Stimulated activated effector memory CD8-positive, alpha-beta T cell treated with anti-CD3 and anti-CD28 coated beads, Interleukin-12 subunit alpha, Interleukin-12 subunit beta, amount 100 ng/mL, for 72 hours (primary cell): ENCODE measurements around the gene GALNT15.

Experiments
- ATAC-seq: fragments of 150-1000 bp; cut with Tn5 transposase; 2 replicates; pipeline ENCODE4 v1.10.0; 2021
- DNase-seq, 2 donors: peaks; one replicate each; pipeline ENCODE4 v3.0.0; 2021 to 2022; ENCODE audit warnings: low spot score in 2 of 2
- H3K27ac Mint-ChIP-seq: one replicate; pipeline ENCODE4 v1.8.0; 2022; ENCODE audit warnings: mild to moderate bottlenecking, mixed read lengths
- H3K36me3 Mint-ChIP-seq: one replicate; pipeline ENCODE4 v1.8.0; 2022; ENCODE audit warnings: mild to moderate bottlenecking, mixed read lengths
- H3K4me1 Mint-ChIP-seq: one replicate; pipeline ENCODE4 v1.8.0; 2022; ENCODE audit warnings: mixed read lengths
- H3K4me3 Mint-ChIP-seq: one replicate; pipeline ENCODE4 v1.8.0; 2022; ENCODE audit warnings: mild to moderate bottlenecking, mixed read lengths
- H3K9me3 Mint-ChIP-seq: one replicate; pipeline ENCODE4 v1.8.0; 2022; ENCODE audit warnings: mixed read lengths

Gene GALNT15, protein sequence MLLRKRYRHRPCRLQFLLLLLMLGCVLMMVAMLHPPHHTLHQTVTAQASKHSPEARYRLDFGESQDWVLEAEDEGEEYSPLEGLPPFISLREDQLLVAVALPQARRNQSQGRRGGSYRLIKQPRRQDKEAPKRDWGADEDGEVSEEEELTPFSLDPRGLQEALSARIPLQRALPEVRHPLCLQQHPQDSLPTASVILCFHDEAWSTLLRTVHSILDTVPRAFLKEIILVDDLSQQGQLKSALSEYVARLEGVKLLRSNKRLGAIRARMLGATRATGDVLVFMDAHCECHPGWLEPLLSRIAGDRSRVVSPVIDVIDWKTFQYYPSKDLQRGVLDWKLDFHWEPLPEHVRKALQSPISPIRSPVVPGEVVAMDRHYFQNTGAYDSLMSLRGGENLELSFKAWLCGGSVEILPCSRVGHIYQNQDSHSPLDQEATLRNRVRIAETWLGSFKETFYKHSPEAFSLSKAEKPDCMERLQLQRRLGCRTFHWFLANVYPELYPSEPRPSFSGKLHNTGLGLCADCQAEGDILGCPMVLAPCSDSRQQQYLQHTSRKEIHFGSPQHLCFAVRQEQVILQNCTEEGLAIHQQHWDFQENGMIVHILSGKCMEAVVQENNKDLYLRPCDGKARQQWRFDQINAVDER

DNA sequence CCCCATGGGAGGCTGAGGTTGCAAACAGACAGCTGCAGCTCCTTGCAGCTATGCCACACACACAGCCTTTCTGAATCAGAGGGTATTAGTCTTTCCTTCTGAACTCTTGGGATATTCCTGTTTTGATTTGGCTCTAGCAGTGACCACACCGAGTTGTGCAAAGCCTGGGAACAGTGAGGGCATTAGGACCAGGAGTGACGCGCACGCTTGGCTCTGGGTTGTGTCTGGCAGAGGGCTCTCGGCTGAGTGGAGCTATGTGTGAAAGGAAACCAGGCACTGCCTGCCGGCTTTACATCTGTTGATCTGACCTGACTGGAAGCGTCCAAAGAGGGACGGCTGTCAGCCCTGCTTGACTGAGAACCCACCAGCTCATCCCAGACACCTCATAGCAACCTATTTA lies at the start of gene GALNT15:
Gene GALNT15, plus strand, starts transcription at position 292 of the 400 bp plus-strand sequence. CDS start 472 bp downstream, outside the sequence.
- ATAC-seq: peak; percentile 17
- H3K9me3 Mint-ChIP-seq: no peaks in the 10 kb centered on the region
- no peaks in the 10 kb centered on the region for H3K36me3 Mint-ChIP-seq
- H3K27ac Mint-ChIP-seq: no peak within 1 kb of the TSS
- peaks cover 7% of the 10 kb centered on the region for H3K4me1 Mint-ChIP-seq
- H3K4me3 Mint-ChIP-seq: no peak within 1 kb of the TSS
- DNase-seq: no peak

DNA sequence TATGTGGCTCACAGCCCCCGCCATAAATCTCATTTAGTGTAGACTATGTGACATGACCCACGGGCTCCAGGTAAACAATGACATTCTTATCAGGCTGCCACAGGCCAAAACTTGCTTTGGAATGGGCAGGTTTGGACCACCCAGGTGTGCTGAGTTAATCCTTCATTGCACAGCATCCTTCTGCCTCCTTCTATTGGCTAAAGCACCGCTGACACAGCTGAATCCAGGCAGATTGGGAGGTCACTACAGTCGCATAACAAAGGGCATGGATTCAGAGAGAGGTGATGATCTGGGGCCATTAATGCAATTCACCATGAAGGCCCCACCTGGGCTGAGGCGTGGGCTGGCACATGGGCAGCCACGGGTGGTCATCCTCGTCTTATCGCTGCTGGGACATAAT lies 47.8 kb upstream of the GALNT15 start:
- Mint-ChIP-seq H3K9me3 (no peaks in the 10 kb centered on the region), H3K36me3 (no peaks in the 10 kb centered on the region), H3K27ac (no peak overlapping the region), H3K4me1 (no peaks in the 10 kb centered on the region), H3K4me3 (no peak overlapping the region)
- ATAC-seq (no peak), DNase-seq (no peak)

DNA sequence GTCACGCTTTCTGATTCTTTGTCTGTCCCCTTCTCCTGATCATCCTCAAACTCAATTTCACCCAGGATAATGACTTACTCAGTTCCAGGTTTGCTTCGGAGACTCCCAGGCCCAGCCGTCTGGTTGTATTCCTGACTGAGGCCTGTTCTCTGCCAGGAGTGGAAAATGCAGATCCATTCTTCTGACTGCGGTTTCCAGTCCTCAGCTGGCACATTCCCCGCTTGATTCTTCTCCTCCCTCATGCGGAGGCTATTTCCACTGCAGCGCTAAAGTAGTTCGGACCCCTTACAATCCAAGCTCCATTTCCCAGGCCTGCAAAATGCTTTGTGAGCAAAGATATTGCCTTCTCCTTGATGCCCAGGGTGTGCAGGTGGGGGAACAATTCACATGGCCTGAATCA lies 47.2 kb upstream of the GALNT15 start:
- no peaks in the 10 kb centered on the region for H3K4me1 Mint-ChIP-seq
- H3K9me3 Mint-ChIP-seq: no peaks in the 10 kb centered on the region
- ATAC-seq: no peak
- H3K27ac Mint-ChIP-seq: no peak overlapping the region
- no peaks in the 10 kb centered on the region for H3K36me3 Mint-ChIP-seq
- no peak for DNase-seq
- no peak overlapping the region for H3K4me3 Mint-ChIP-seq

DNA sequence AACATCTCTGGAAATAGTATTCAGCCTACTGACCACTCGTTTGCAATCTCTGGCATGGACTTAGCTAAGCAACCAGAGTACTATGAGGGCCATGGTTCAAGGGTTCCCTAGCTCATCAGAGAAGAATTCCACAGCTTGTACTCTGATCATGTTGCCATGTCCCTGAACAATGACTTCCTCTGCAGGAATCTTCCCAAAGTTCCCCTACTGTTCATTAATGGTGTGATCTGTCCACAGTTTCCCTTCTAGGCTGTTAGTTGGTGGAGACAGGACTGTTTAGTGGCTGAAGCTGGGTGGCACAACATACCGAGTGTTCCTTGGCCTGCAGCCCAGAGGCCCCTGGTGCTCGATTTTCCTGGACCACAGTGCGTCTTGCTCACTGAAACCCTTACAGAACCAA lies 44.4 kb upstream of the GALNT15 start:
- H3K4me3 Mint-ChIP-seq: no peak overlapping the region
- H3K4me1 Mint-ChIP-seq: no peaks in the 10 kb centered on the region
- no peaks in the 10 kb centered on the region for H3K36me3 Mint-ChIP-seq
- no peak for DNase-seq
- no peaks in the 10 kb centered on the region for H3K9me3 Mint-ChIP-seq
- no peak overlapping the region for H3K27ac Mint-ChIP-seq
- ATAC-seq: no peak

DNA sequence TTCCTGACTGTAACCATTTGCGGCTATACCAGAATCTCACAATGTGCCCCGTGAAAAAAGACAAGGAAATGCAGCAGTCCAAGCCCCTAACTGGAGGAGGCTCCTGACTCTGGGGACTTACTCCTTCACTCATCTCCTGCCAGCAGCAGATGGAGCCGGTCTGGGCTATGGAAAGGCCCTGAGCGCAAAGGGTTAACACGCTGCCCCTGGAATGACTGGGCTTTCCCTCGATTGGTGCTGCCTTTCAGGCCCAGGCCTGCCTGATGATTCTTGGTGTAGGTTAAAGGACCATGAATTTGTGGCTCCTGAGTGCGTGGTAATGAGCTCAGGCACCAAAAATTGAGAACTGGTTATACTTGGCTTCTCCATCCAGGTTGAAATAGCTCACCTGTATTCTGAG lies 42.3 kb upstream of the GALNT15 start:
- Mint-ChIP-seq H3K4me1 (no peaks in the 10 kb centered on the region), H3K4me3 (no peak overlapping the region), H3K36me3 (no peaks in the 10 kb centered on the region), H3K9me3 (no peaks in the 10 kb centered on the region), H3K27ac (no peak overlapping the region)
- no peak for ATAC-seq
- no peak for DNase-seq

DNA sequence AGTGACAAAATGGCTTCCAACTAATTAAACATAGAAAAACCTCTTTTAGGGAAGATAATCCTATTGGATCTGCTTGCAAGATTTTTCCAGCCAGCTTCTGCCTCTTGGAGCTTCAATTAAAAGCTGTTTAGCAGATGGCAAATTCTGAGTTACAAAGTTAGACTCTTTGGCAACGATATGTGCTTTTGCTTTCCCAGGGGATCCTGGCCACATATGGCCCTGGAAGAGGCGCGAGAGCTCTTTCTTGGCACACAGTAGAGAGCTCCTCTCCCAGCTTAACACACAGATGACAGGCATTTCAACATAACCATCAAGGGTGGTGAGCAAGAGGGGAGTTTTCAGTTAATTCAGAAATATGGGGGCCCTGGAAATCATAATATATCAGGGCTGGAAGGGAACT lies 41.6 kb upstream of the GALNT15 start:
- H3K36me3 Mint-ChIP-seq: no peaks in the 10 kb centered on the region
- DNase-seq (no peak), ATAC-seq (no peak)
- no peaks in the 10 kb centered on the region for H3K9me3 Mint-ChIP-seq
- H3K27ac Mint-ChIP-seq: no peak overlapping the region
- no peak overlapping the region for H3K4me3 Mint-ChIP-seq
- H3K4me1 Mint-ChIP-seq: no peaks in the 10 kb centered on the region

DNA sequence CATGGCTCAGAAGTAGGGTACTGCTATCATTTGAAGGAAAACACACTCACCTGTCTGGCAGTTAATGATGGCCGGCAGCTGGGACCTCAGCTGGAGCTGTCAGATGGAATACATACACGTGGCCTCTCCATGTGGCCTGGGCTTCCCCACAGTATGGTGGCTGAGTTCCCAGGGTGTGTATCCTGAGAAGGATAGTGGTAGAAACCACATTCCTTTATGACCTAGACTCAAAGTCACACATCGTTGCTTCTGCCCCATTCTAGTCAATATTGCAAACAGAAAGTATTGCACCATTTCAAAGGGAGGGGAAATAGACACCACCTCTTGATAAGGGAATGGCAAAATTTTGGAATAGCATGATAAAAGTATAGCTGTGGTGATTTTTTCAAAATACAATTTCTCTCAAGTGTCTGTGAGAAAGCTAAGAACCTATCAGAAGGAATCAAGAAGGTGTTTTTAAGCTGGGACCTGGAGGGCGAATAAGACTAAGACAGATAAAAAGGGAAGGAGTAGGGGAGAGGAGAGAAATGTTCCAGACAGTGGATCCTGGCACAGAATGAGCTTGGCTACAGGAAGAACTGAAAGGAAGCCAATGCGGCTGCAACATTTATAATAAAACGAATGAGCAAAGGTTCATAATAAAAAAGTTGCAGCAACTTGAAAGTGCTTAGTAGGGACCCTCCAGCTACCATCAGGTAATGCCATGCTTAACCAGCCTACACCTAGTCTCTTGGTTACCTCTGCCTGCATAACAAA lies 40.1 kb upstream of the GALNT15 start:
- H3K4me3 Mint-ChIP-seq: no peak overlapping the region
- H3K36me3 Mint-ChIP-seq: no peaks in the 10 kb centered on the region
- no peaks in the 10 kb centered on the region for H3K4me1 Mint-ChIP-seq
- no peak for ATAC-seq
- H3K9me3 Mint-ChIP-seq: no peaks in the 10 kb centered on the region
- H3K27ac Mint-ChIP-seq: no peak overlapping the region
- DNase-seq: no peak

DNA sequence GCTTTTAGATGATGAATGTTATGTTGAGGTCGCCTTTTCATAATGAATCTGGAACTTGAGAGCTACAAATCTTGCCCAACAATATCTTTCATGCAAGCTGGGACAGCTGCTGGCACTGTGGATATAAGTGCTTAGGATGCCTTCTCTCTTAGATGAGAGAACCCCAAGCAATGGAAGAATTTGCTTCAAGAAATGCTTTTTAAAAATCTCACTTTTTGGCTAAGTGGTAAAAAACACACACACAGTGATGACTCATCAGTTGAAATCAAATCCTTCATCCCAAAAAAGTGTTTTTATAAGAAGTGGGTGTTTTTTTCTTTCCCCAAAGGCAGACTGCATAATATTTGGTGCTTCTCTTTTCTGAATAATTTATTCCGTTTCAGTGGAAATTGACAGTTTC lies 38.4 kb upstream of the GALNT15 start:
- H3K27ac Mint-ChIP-seq: no peak overlapping the region
- no peaks in the 10 kb centered on the region for H3K4me1 Mint-ChIP-seq
- no peaks in the 10 kb centered on the region for H3K36me3 Mint-ChIP-seq
- H3K4me3 Mint-ChIP-seq: no peak overlapping the region
- DNase-seq: no peak
- H3K9me3 Mint-ChIP-seq: no peaks in the 10 kb centered on the region
- no peak for ATAC-seq

DNA sequence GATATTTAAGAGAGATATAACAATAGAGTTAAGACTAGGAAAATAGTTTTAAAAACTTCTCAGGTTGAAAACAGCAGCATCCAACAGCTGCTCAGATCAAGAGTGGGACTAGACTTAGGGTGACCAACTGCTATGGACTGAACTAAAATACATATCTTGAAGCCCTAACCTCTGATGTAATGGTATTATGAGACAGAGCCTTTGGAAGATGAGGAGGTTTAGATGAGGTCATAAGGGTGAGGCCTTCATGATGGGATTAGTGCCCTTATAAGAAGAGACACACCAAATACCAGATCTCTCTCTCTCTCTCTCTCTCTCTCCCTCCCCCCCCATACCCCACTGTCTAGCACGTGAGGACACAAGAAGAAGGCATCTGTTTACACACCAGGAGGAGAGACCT lies 37.4 kb upstream of the GALNT15 start:
- Mint-ChIP-seq H3K27ac (no peak overlapping the region), H3K9me3 (no peaks in the 10 kb centered on the region), H3K4me1 (no peaks in the 10 kb centered on the region), H3K4me3 (no peak overlapping the region), H3K36me3 (no peaks in the 10 kb centered on the region)
- DNase-seq (no peak), ATAC-seq (no peak)

DNA sequence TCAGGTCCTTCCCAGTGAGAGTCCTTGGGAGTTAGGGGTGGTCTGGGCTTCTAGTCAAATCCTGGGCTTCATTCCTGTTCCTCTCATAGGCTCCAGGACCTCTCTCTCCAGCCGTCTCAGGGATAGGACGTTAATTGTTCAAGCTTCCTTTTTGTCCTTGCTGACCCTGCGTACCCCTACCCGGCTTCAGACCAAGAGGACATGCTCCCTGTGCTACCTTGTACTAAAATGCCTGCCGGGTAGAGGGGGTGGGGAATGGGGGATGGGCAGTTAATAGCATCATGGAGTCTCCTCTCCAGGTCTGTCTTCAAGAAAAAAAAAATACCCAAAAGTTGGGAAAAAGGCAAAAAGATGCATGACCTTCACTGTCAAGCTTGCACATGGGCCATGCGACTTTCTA lies 36.5 kb upstream of the GALNT15 start:
- no peak overlapping the region for H3K27ac Mint-ChIP-seq
- ATAC-seq (no peak), DNase-seq (no peak)
- no peak overlapping the region for H3K4me3 Mint-ChIP-seq
- no peaks in the 10 kb centered on the region for H3K4me1 Mint-ChIP-seq
- no peaks in the 10 kb centered on the region for H3K36me3 Mint-ChIP-seq
- no peaks in the 10 kb centered on the region for H3K9me3 Mint-ChIP-seq

DNA sequence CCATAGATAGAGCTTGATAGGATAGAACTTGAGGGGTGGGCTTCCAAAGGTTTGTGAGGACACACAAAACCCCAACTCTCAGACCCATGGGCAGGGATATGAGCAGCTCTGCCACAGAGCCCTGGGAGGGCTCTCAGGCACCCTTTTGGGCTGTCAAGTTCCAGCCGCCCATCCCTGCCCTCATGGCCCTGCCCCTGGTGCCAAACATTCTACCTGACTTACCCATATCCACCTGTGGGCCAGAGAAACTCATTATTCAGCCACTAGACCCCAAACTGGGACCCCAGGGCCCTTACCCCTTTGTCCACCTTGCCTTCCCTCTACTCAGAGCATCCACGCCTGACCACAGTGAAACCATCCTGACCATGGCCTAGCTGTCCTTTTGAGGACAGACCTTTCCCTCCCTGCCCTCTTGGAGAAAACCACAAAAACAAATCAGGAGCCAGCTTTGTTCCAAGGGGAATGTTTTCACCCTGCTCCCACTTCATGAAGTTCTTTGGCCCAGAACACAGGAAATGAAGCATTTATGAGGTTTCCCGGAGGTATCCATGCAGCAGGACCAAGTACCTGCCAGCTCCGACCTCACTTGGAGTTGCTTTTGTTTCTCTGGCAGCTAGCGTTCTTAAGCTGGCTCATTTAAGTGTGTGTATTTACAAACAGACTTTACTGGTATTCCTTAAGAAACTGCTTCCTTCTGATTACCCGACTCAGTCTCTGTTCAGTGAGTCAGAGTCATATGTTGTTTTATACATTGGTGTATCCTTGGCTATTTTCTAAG lies 34.2 kb upstream of the GALNT15 start:
- no peak overlapping the region for H3K4me3 Mint-ChIP-seq
- H3K36me3 Mint-ChIP-seq: no peaks in the 10 kb centered on the region
- no peaks in the 10 kb centered on the region for H3K9me3 Mint-ChIP-seq
- H3K27ac Mint-ChIP-seq: no peak overlapping the region
- ATAC-seq: no peak
- DNase-seq: no peak
- no peaks in the 10 kb centered on the region for H3K4me1 Mint-ChIP-seq

DNA sequence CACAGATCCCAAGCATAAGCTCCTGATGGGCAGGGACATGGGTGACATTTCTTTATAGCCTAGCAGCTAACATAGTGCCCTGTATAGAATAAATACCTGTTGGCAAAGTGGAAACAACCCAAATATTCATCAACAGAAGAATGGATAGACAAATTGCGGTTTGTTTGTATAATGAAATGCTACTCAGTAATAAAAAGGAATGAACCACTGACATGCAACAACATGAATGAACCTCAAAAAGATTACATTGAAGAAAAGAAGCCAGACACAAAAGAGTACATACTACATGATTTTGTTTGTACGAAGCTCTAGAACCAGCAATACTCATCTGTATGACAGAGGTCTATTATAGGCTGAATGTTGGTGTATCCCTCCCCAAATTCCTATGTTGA lies 33.6 kb upstream of the GALNT15 start:
- Mint-ChIP-seq H3K36me3 (no peaks in the 10 kb centered on the region), H3K4me3 (no peak overlapping the region), H3K4me1 (no peaks in the 10 kb centered on the region), H3K27ac (no peak overlapping the region), H3K9me3 (no peaks in the 10 kb centered on the region)
- DNase-seq (no peak), ATAC-seq (no peak)

DNA sequence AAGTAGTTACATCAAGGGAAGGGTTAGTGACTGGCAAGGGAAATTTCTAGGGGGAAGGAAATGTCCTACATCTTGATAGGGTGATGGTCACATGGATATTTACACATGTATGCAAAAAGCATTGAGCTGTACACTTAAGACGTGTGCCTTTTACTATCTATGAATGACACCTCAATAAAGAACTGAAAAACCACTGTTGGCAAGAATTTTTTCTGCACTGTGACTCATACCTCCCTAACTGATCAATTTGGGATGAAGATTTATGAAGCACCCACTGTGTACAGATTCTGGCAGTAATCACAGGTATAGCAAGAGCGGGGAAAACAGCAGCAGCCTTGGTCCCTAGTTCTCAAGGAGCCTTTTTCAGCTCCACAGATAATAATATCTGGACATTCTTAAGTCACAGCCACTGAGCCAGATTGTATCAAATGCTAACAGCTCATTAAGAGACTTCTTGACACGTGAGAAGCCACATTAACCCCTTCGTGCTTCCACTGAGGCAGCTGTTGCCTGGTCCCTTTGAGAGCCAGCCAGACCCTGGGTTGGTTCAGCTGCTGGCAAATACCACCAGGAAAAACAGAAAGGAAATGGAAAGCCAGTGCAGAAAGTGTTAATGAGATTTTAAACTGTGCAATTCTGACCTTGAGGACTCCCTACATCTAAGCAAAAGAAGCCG lies 32.0 kb upstream of the GALNT15 start:
- no peak overlapping the region for H3K4me3 Mint-ChIP-seq
- H3K4me1 Mint-ChIP-seq: no peaks in the 10 kb centered on the region
- H3K27ac Mint-ChIP-seq: no peak overlapping the region
- no peaks in the 10 kb centered on the region for H3K9me3 Mint-ChIP-seq
- no peaks in the 10 kb centered on the region for H3K36me3 Mint-ChIP-seq
- no peak for DNase-seq
- peak; percentile 36 for ATAC-seq

DNA sequence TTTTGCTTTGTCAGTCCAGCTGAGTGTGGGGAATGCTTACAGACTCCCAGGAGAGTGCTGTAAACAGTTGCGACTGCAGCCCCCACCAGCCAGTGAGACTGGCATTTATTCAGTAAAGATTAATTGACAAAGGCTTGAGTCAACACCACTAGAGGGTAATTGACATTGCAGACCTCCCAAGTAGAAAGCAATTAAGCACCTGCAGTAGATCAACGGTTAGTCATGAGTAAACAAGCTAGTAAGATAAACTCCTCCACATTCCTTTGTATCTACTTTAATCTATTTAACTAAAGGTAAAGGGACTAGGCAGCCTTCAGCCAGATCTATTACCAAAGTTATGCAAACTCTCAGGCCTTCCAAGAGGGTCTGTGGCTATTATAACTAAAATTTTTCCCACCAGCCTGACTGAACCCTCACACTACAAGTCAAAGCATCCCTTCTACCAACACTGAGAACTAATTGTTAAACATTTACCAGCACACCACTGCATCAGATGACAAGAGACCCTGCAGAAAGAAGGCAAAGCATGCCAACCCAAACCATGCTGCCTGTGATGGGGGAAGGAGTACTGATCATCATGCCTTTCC lies 30.5 kb upstream of the GALNT15 start:
- no peak overlapping the region for H3K4me3 Mint-ChIP-seq
- H3K27ac Mint-ChIP-seq: no peak overlapping the region
- H3K4me1 Mint-ChIP-seq: no peaks in the 10 kb centered on the region

More for the DNA sequence above, 30.5 kb upstream of the GALNT15 start:
- no peak for ATAC-seq
- no peaks in the 10 kb centered on the region for H3K36me3 Mint-ChIP-seq
- H3K9me3 Mint-ChIP-seq: no peaks in the 10 kb centered on the region
- no peak for DNase-seq
